Activated naive CD8-positive, alpha-beta T cell (primary cell): Measurements from ENCODE around the gene CHSY1.
A peak's percentile ranks its signal among the peaks of the same experiment; 100 is the strongest.

ENCODE experiments used
- H3K27ac Mint-ChIP-seq: one replicate; pipeline ENCODE4 v1.8.0; 2021; ENCODE audit warnings: mixed read lengths
- H3K27me3 Mint-ChIP-seq: one replicate; pipeline ENCODE4 v1.8.0; 2021; ENCODE audit warnings: mixed read lengths
- H3K36me3 Mint-ChIP-seq: one replicate; pipeline ENCODE4 v1.8.0; 2021; ENCODE audit warnings: mixed read lengths
- H3K4me1 Mint-ChIP-seq: one replicate; pipeline ENCODE4 v1.8.0; 2021; ENCODE audit warnings: low read depth, mixed read lengths
- H3K4me3 Mint-ChIP-seq: one replicate; pipeline ENCODE4 v1.8.0; 2021; ENCODE audit warnings: mild to moderate bottlenecking, mixed read lengths
- H3K9me3 Mint-ChIP-seq: one replicate; pipeline ENCODE4 v1.8.0; 2021; ENCODE audit warnings: low read depth, mixed read lengths

The CHSY1 gene

DNA sequence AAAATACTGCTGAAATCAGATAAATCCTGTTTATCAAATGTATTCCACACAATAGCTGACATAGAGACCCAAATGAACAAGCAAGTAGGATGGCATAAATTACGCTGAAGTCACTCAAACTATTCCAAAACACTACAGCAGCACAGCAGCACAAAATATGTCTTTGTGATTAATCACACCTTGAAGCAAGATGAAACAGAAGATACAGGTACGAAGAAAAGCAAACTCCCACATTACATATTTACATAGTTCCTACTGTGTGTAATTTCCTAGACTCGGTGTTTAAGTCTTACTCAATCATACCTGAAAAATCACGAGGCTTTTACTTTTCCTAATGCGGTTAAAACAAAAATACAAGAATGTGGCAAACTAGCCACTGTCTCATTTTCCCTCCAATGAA, 38.3 kb downstream of the CHSY1 start:
- Mint-ChIP-seq H3K27ac (peak overlapping the region; percentile 76), H3K9me3 (no peaks in the 10 kb centered on the region), H3K27me3 (no peaks in the 10 kb centered on the region), H3K36me3 (peaks cover 25% of the 10 kb centered on the region), H3K4me1 (peaks cover 84% of the 10 kb centered on the region), H3K4me3 (no peak overlapping the region)

- peaks cover 25% of the 10 kb centered on the region for H3K36me3 Mint-ChIP-seq
- no peak overlapping the region for H3K4me3 Mint-ChIP-seq
- no peaks in the 10 kb centered on the region for H3K27me3 Mint-ChIP-seq
- H3K9me3 Mint-ChIP-seq = no peaks in the 10 kb centered on the region
- H3K4me1 Mint-ChIP-seq = peaks cover 87% of the 10 kb centered on the region
- H3K27ac Mint-ChIP-seq = peak overlapping the region; percentile 76
These were observed 38.7 kb downstream of the CHSY1 start for GRCh38 chr15:101213147-101213546.

- Mint-ChIP-seq H3K4me3 (peak overlapping the region; percentile 52), H3K27me3 (no peaks in the 10 kb centered on the region), H3K4me1 (peaks cover 89% of the 10 kb centered on the region), H3K36me3 (peaks cover 21% of the 10 kb centered on the region), H3K9me3 (peaks cover 4% of the 10 kb centered on the region), H3K27ac (peak overlapping the region; percentile 87)
These were observed 40.0 kb downstream of the CHSY1 start for GRCh38 chr15:101211897-101212296.

GRCh38 chr15:101210466-101210865, 41.4 kb downstream of the CHSY1 start:
- H3K4me1 Mint-ChIP-seq = peaks cover 92% of the 10 kb centered on the region
- H3K9me3 Mint-ChIP-seq = peaks cover 4% of the 10 kb centered on the region
- H3K27me3 Mint-ChIP-seq = no peaks in the 10 kb centered on the region
- peak overlapping the region; percentile 100 for H3K27ac Mint-ChIP-seq
- H3K4me3 Mint-ChIP-seq = no peak overlapping the region
- H3K36me3 Mint-ChIP-seq = peaks cover 16% of the 10 kb centered on the region

- Mint-ChIP-seq H3K27ac (peak overlapping the region; percentile 100), H3K9me3 (peaks cover 4% of the 10 kb centered on the region), H3K36me3 (peaks cover 18% of the 10 kb centered on the region), H3K4me1 (peaks cover 93% of the 10 kb centered on the region), H3K4me3 (no peak overlapping the region), H3K27me3 (no peaks in the 10 kb centered on the region)
These were observed 41.8 kb downstream of the CHSY1 start for GRCh38 chr15:101210058-101210457.

DNA sequence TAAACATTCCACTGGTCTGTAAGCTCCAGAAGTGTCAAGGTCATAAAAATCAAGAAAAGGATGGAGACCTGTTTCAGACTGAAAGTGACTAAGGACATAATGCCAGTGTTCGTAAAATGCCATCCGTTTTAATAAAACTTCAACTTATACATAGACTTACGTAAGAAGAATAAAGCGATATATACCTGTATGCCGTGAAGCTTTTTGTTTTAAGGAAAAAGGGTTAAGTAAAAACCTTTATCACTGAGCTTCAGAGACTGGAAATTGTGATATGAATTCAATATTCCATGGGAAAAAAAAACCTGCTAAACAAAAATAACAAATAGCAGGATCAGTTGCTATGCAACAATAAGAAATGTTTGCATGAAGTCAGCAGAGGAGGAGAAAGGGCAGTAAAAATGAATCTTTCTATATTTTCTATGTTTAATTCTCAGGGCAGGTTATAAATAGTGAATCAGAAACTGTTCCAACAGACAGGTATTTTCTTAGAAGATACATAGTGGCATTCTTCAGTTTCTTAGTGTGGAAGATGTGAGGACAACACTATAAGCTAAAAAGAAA, 42.5 kb downstream of the CHSY1 start:
- no peak overlapping the region for H3K4me3 Mint-ChIP-seq

GRCh38 chr15:101207867-101208288, 44.0 kb downstream of the CHSY1 start:
- H3K27ac Mint-ChIP-seq = peak overlapping the region; percentile 100
- H3K27me3 Mint-ChIP-seq = no peaks in the 10 kb centered on the region
- peak overlapping the region; percentile 87 for H3K4me3 Mint-ChIP-seq
- peaks cover 93% of the 10 kb centered on the region for H3K4me1 Mint-ChIP-seq
- H3K36me3 Mint-ChIP-seq = peaks cover 24% of the 10 kb centered on the region
- H3K9me3 Mint-ChIP-seq = peaks cover 4% of the 10 kb centered on the region

More for the DNA sequence above, 42.5 kb downstream of the CHSY1 start:
- peaks cover 95% of the 10 kb centered on the region for H3K4me1 Mint-ChIP-seq
- H3K9me3 Mint-ChIP-seq = peaks cover 4% of the 10 kb centered on the region
- H3K36me3 Mint-ChIP-seq = peaks cover 17% of the 10 kb centered on the region
- peak overlapping the region; percentile 100 for H3K27ac Mint-ChIP-seq
- no peaks in the 10 kb centered on the region for H3K27me3 Mint-ChIP-seq

DNA sequence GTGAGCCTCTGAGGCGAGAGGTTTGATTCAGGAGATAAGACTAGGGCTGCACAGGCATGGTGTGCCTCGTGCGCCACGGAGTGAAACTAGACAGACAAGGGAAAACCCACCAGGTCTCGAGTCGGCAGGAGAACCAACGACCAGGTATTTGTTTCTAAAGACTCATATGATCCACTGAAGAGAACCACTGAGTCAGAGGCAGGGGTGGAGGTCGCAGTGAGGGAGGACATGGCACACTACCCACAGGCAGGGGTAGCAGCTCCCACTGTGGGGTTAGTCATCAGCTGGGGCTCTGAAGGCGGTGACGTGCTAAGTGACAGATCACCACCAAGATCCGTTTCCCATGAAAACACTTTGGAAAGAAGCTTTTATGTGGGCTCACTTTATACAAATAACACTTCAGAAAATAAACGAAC, 45.7 kb downstream of the CHSY1 start:
- no peaks in the 10 kb centered on the region for H3K27me3 Mint-ChIP-seq
- H3K9me3 Mint-ChIP-seq = peaks cover 4% of the 10 kb centered on the region
- H3K36me3 Mint-ChIP-seq = peaks cover 19% of the 10 kb centered on the region
- H3K4me1 Mint-ChIP-seq = peaks cover 92% of the 10 kb centered on the region
- H3K4me3 Mint-ChIP-seq = peak overlapping the region; percentile 87
- peak overlapping the region; percentile 100 for H3K27ac Mint-ChIP-seq

GRCh38 chr15:101204739-101205535, 46.9 kb downstream of the CHSY1 start:
- Mint-ChIP-seq H3K36me3 (peaks cover 19% of the 10 kb centered on the region), H3K4me3 (peak overlapping the region; percentile 87), H3K9me3 (peaks cover 4% of the 10 kb centered on the region), H3K27ac (peak overlapping the region; percentile 100), H3K4me1 (peaks cover 93% of the 10 kb centered on the region), H3K27me3 (no peaks in the 10 kb centered on the region)

- Mint-ChIP-seq H3K36me3 (peaks cover 20% of the 10 kb centered on the region), H3K27me3 (no peaks in the 10 kb centered on the region), H3K27ac (peak overlapping the region; percentile 100), H3K9me3 (peaks cover 4% of the 10 kb centered on the region), H3K4me3 (peak overlapping the region; percentile 72), H3K4me1 (peaks cover 93% of the 10 kb centered on the region)
These were observed 48.1 kb downstream of the CHSY1 start for GRCh38 chr15:101203607-101204189.

GRCh38 chr15:101203029-101203573, 48.7 kb downstream of the CHSY1 start:
- H3K9me3 Mint-ChIP-seq = peaks cover 4% of the 10 kb centered on the region
- peaks cover 94% of the 10 kb centered on the region for H3K4me1 Mint-ChIP-seq
- H3K27ac Mint-ChIP-seq = peak overlapping the region; percentile 100
- H3K4me3 Mint-ChIP-seq = peak overlapping the region; percentile 72
- H3K36me3 Mint-ChIP-seq = peaks cover 20% of the 10 kb centered on the region
- no peaks in the 10 kb centered on the region for H3K27me3 Mint-ChIP-seq

GRCh38 chr15:101201411-101202174, 50.3 kb downstream of the CHSY1 start:
- peaks cover 15% of the 10 kb centered on the region for H3K36me3 Mint-ChIP-seq
- H3K4me1 Mint-ChIP-seq = peaks cover 92% of the 10 kb centered on the region
- no peaks in the 10 kb centered on the region for H3K27me3 Mint-ChIP-seq
- H3K27ac Mint-ChIP-seq = peak overlapping the region; percentile 98
- peak overlapping the region; percentile 66 for H3K4me3 Mint-ChIP-seq
- H3K9me3 Mint-ChIP-seq = no peaks in the 10 kb centered on the region

- H3K4me1 Mint-ChIP-seq = peaks cover 91% of the 10 kb centered on the region
- H3K9me3 Mint-ChIP-seq = no peaks in the 10 kb centered on the region
- H3K36me3 Mint-ChIP-seq = peaks cover 11% of the 10 kb centered on the region
- H3K27ac Mint-ChIP-seq = peak overlapping the region; percentile 98
- H3K27me3 Mint-ChIP-seq = no peaks in the 10 kb centered on the region
- peak overlapping the region; percentile 77 for H3K4me3 Mint-ChIP-seq
These were observed 51.7 kb downstream of the CHSY1 start for GRCh38 chr15:101200181-101200580.

- peak overlapping the region; percentile 77 for H3K4me3 Mint-ChIP-seq
These were observed 53.0 kb downstream of the CHSY1 start for GRCh38 chr15:101198800-101199199.

More at GRCh38 chr15:101198800-101199199, 53.0 kb downstream of the CHSY1 start:
- Mint-ChIP-seq H3K27me3 (no peaks in the 10 kb centered on the region), H3K27ac (peak overlapping the region; percentile 98), H3K9me3 (no peaks in the 10 kb centered on the region), H3K36me3 (peaks cover 10% of the 10 kb centered on the region), H3K4me1 (peaks cover 93% of the 10 kb centered on the region)
